BLaER1 (cell line): Measurements from ENCODE around the gene NEFH.

ENCODE experiments used
- H3K27ac ChIP-seq: shearing (Covaris generic); formaldehyde crosslinking; 2 replicates; pipeline ENCODE4 v1.8.1; 2022
- H3K27me3 ChIP-seq: shearing (Covaris generic); formaldehyde crosslinking; 2 replicates; pipeline ENCODE4 v1.8.1; 2022
- H3K36me3 ChIP-seq: shearing (Covaris generic); formaldehyde crosslinking; 2 replicates; pipeline ENCODE4 v1.8.1; 2022
- H3K4me1 ChIP-seq: shearing (Covaris generic); formaldehyde crosslinking; 2 replicates; pipeline ENCODE4 v1.8.1; 2022
- H3K4me2 ChIP-seq: shearing (Covaris generic); formaldehyde crosslinking; 2 replicates; pipeline ENCODE4 v1.8.1; 2022
- H3K4me3 ChIP-seq: shearing (Covaris generic); formaldehyde crosslinking; 2 replicates; pipeline ENCODE4 v1.8.1; 2022
- H3K9ac ChIP-seq: shearing (Covaris generic); formaldehyde crosslinking; 2 replicates; pipeline ENCODE4 v1.8.1; 2022
- H3K9me3 ChIP-seq: shearing (Covaris generic); formaldehyde crosslinking; 2 replicates; pipeline ENCODE4 v1.8.1; 2022
- H4K20me1 ChIP-seq: shearing (Covaris generic); formaldehyde crosslinking; 2 replicates; pipeline ENCODE4 v1.8.1; 2022
- Cebpa-rat ChIP-seq: shearing (Covaris generic); IDR thresholded peaks from 2 replicates; pipeline ENCODE4 v1.8.1; 2022

Gene NEFH

GRCh38 chr22:29531419-29531818, 51.4 kb downstream of the NEFH start:
- TF ChIP-seq Cebpa-rat: no peak
- H3K36me3 ChIP-seq: peaks cover 100% of the 10 kb centered on the region
- peaks cover 2% of the 10 kb centered on the region; the same call in 1 of the 2 replicates for H4K20me1 ChIP-seq
- no peak overlapping the region for H3K27ac ChIP-seq
- H3K4me1 ChIP-seq: no peaks in the 10 kb centered on the region
- H3K9me3 ChIP-seq: no peaks in the 10 kb centered on the region
- H3K27me3 ChIP-seq: no peaks in the 10 kb centered on the region
- no peak overlapping the region for H3K4me2 ChIP-seq
- H3K4me3 ChIP-seq: no peak overlapping the region
- H3K9ac ChIP-seq: no peak overlapping the region

DNA sequence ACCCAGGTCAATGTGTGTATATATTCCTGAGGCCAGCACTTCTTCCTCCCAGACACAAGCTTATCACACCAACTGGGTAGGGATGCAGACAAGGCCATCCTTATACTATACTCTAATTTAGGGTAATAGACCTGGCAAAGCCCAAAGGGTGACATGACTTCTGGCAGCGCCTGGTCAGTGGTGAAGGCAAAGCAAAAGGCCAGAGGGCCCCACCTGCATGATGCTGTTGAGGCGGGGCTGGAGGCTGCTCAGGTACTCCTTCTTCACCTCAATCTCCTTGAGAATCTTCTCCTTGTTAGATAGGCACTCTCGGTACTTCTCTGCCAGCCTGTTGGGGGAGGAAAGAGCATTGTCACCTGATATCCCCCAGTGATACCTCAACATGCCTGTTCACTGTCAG, 56.4 kb downstream of the NEFH start:
- no peak for TF ChIP-seq Cebpa-rat
- no peak overlapping the region for H3K4me3 ChIP-seq
- H3K27ac ChIP-seq: no peak overlapping the region
- no peak overlapping the region for H3K4me2 ChIP-seq
- H4K20me1 ChIP-seq: 0 out of 2 replicates have a peak, but pooled peaks cover 6% of the 10 kb centered on the region
- H3K9me3 ChIP-seq: no peaks in the 10 kb centered on the region
- no peaks in the 10 kb centered on the region for H3K27me3 ChIP-seq
- H3K4me1 ChIP-seq: no peaks in the 10 kb centered on the region
- H3K36me3 ChIP-seq: peaks cover 100% of the 10 kb centered on the region
- no peak overlapping the region for H3K9ac ChIP-seq

DNA sequence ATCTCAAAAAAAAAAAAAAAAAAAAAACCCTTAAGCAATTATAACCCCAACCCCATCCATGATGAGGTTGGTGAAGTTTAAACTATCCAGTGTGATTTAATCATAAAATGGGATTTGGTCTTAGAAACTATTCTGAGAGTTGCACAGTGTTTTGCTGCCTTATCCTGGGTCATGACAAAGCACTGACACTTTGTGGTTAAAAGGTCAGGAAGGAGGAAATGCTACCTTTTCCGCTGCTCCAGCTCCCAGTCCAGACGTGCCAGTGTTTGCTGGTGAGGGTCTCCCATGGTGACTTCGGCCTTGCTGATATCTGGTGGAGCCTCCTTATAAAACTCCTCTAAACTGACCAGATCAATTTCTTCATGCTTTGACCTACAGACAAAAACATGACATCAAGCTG, 59.1 kb downstream of the NEFH start:
- no peak for TF ChIP-seq Cebpa-rat
- peaks cover 97% of the 10 kb centered on the region for H3K36me3 ChIP-seq

More for the DNA sequence above, 59.1 kb downstream of the NEFH start:
- Histone ChIP-seq H3K4me1 (no peaks in the 10 kb centered on the region), H3K9ac (no peak overlapping the region), H3K4me3 (no peak overlapping the region), H3K27ac (no peak overlapping the region), H3K27me3 (no peaks in the 10 kb centered on the region), H4K20me1 (0 out of 2 replicates have a peak, but pooled peaks cover 6% of the 10 kb centered on the region), H3K9me3 (no peaks in the 10 kb centered on the region), H3K4me2 (no peak overlapping the region)
